Effector CD4-positive, alpha-beta T cell (primary cell): ENCODE data around the gene OR1J2. TPM values are rescaled to one million over a fixed set of nuclear protein-coding genes. Genes with fewer than 3 reads are reported as not detected.
"Not testable (repeated sequence)": the region's sequence is repeated elsewhere in the genome, so short reads cannot be mapped to it uniquely, and the experiment has no call there.

ENCODE experiments used
- DNase-seq: peaks from one replicate; pipeline ENCODE4 v3.0.0-alpha.2; 2020
- total RNA-seq: gene quantifications from one replicate; lab custom pipeline; 2026; lab: John Stamatoyannopoulos, UW

OR1J2 gene
- total RNA-seq, result not detected

DNA sequence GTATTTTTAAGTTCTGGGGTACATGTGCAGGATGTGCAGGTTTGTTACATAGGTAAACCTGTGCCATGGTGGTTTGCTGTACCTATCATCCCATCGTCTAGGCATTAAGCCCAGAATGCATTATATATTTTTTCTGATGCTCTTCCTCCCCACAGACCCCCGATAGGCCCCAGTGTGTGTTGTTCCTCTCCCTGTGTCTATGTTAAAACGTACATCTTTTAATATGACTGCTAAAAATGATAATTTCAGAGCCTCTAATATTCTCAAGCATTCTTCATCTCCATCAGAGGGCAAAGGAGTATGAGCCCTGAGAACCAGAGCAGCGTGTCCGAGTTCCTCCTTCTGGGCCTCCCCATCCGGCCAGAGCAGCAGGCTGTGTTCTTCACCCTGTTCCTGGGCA, at the start of gene OR1J2:
Gene OR1J2, plus strand, starts transcription at position 301 of the 400 bp plus-strand sequence. Its CDS starts 0 bp downstream, at position 301.
- no peak for DNase-seq

- no peak for DNase-seq
Measured at GRCh38 chr9:122463828-122464632, 46.6 kb upstream of the OR1J2 start.

DNA sequence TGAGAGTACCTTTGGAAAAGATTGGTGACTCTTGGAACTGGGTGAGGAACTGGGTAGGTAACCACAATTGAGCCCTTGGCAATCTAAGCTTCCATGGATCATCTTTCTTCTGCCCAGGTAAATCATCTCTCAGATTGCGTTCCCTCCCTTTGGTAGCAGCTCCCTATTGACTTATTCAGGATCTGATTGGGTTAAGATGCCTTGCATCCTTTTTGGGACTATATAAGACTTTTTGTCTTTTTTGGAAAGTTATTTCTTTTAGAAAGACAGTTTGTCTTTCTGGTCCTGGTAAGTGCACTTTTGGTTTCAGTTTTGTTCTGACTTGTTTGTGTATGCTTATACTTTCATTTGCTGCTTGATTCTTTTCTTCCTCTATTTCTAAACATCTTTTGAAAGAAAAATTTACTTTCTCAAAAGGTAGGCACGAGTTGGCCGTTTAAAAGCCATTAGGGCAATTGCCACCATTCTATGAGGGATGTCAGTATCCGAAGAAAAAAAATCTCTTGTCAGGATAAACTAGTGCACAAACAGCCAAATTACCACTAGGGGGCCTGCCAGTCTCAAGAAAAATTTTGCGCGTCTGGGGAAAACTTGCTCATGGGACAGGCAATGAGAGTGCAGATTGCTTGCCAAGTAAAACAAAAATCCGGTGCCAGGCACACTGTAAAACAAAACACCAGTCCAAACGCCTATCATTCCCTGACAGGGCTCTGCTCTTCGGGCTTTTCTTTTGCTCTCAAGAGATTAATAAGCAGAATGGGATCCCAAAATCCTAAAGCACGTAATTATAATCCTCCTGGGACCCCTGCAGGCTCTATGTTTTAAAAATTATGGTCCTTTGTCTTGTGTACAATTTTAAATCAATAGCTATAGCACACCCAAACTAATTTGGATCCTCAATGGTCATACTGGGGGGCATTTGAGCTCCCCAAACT, 45.7 kb upstream of the OR1J2 start:
- peak; percentile 39 for DNase-seq

- DNase-seq, result no peak
Measured at GRCh38 chr9:122466456-122466855, 44.1 kb upstream of the OR1J2 start.

DNA sequence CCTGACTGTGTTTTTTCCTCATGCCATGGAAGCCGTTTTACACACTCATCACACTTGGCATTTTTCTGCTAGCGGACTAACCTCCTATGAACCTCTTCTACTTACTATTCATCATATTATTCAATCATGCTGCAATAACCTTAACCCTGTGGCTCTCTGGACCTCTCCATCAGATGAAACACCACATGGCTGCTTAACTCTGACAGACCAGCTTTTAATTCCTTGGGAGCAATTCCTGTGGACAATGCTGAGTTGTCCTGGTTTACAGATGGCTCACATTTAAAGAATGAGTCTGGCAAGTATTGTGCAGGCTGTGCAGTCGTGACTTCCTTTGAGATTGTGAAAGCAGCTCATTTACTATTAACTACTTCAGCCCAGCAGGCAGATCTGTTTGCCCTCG, 41.9 kb upstream of the OR1J2 start:
- no peak for DNase-seq

DNA sequence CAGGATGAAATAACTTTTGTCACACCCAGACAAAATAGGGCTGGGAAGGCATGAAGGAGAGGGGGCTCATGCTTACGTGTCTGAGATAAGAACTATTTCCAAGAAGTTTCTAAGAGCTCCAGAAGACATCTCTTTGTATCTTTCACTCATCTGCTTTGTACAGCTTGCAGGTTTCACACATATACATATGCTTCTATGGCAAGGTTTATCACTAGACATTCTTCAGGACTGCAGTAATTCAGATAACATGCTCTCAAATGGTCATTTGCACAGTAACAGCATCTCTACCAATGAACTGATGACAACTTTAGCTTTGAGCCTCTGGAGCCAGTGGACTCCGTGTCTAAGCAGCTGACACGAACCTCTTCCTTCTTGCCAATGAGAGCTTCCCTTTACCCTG, 36.0 kb upstream of the OR1J2 start:
- DNase-seq, result no peak

DNA sequence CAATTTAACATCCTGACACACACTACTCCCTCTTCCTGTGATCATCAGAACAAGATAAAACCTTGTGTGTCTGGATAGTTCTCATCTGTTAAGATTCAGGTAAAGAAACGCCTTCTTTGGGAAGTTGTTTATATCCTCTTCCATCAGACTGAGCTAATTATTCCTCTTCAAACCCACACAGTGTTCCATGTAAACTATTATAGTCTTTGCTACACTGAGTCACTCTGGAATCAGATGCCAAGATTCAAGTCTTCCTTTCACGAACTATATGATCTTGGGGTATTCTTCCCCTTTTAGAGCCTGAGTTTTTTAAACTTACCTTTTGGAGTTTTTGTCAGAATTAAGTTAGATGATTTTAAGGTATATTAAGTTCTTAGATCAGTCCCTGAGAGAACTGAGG, 34.9 kb upstream of the OR1J2 start:
- DNase-seq, result no peak

DNA sequence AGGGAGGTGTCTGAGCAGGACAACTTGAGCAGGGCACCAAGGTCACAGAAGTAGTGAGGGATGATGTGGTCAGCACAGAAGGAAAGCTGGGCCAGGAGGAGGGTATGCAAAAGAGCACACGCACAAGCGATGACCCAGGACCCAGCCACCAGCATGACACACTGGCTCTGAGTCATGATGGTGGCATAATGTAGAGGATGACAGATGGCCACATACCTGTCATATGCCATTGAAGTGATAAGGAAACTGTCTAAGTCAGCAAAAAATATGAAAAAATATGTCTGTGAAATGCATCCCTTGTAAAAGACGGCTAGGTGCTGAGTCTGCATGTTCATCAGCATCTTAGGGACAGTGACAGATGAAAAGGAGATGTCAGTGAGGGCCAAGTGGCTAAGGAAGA, 33.3 kb upstream of the OR1J2 start:
- DNase-seq, result no peak

- DNase-seq, result no peak
Measured at GRCh38 chr9:122477826-122478225, 32.8 kb upstream of the OR1J2 start, which contains the start of gene OR1J1. Gene OR1J1, minus strand, starts transcription at chr9:122477926. Its CDS starts 0 bp downstream, at chr9:122477926.

DNA sequence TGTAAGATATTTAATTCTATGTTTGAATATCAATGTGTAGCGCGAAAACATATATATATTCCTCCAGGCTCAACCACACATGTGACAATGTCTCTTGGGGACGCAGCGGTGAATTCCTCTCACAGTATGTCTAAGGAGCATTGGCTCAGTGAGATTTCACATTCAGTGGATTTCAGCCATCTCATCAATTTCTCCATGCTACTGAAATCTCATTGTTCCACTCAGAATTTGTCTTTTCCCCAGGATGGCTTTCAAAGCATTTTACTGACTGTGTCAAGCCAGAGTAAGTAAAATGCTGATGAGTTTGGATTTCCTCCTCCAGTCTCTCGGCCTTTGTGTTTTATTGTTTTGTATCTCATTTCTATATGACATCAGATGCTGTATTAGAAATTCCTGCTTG, 31.5 kb upstream of the OR1J2 start:
- DNase-seq, result no peak

- DNase-seq, result no peak
Measured at GRCh38 chr9:122498883-122499288, 11.7 kb upstream of the OR1J2 start.

- DNase-seq, result no peak
Measured at GRCh38 chr9:122506964-122507363, 3.6 kb upstream of the OR1J2 start.

DNA sequence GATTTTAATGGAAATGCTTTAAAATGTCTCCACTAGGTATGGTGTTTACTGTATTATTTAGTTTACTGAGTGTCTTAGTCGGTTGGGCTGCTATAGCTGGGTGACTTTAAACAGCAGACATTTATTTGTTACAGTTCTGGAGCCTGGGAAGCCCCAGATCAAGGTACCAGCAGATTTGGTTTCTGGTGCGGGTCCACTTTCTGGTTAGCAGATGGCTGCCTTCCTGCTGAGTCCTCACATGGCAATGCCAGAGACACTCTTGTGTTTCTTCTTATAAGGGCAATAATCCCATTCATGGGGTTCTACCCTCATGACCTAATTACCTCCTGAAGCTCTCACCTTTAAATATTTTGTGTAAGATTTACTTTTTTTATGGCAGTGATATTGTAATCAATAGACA, 7.6 kb downstream of the OR1J2 start:
- DNase-seq, result no peak

DNA sequence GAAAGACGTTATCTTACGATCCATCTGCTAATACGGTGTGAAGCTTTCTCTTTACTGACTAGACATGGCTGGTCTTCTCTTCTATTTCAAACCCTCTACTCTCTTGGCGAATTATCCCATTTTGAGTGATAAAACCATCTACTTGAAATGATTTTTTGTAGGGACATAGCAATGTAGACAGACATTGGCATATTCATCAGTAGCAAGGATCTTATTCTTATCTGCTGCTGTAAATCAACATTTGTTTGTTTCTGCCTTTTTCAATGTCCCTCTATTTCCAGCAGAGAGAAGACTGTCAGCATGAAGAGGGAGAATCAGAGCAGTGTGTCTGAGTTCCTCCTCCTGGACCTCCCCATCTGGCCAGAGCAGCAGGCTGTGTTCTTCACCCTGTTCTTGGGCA, 8.2 kb downstream of the OR1J2 start, which contains the start of gene OR1J4:
Gene OR1J4, plus strand, starts transcription at position 301 of the 400 bp plus-strand sequence. Its CDS starts 0 bp downstream, at position 301.
- no peak for DNase-seq

DNA sequence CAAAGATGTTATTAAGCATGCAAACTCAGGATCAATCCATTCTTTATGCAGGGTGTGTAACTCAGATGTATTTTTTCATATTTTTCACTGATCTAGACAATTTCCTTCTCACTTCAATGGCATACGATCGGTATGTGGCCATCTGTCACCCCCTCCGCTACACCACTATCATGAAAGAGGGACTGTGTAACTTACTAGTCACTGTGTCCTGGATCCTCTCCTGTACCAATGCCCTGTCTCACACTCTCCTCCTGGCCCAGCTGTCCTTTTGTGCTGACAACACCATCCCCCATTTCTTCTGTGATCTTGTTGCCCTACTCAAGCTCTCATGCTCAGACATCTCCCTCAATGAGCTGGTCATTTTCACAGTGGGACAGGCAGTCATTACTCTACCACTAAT, 8.8 kb downstream of the OR1J2 start:
- no peak for DNase-seq

GRCh38 chr9:122526602-122527001, 16.0 kb downstream of the OR1J2 start:
- DNase-seq, result no peak

- DNase-seq, result no peak
Measured at GRCh38 chr9:122527193-122527592, 16.6 kb downstream of the OR1J2 start, which contains the start of gene OR1N1. Gene OR1N1, minus strand, starts transcription at chr9:122527293. Its CDS starts 0 bp downstream, at chr9:122527293.

DNA sequence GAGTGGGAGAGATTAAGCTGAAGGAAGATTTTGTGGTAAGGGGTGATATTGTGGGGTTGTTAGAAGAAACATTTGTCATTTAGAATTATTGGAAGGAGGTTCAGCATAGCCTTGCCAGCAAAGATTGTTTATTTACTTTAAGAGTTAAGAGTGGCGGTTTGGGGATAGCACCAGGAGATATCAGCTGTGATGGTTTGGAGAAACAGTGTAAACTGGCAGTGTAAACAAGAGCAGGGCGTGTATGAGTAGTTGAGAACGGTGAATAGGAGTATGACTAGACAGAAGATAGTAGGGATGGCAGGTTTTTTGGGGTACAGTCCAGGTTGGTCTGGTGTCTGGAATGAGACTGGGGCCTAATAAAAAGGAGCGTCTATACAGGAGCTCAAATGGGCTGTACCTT, 20.6 kb downstream of the OR1J2 start:
- DNase-seq, result not testable (repeated sequence)

GRCh38 chr9:122536134-122536533, 25.5 kb downstream of the OR1J2 start:
- no peak for DNase-seq

- DNase-seq, result not testable (repeated sequence)
Measured at GRCh38 chr9:122537066-122537465, 26.5 kb downstream of the OR1J2 start.

GRCh38 chr9:122538757-122539156, 28.2 kb downstream of the OR1J2 start:
- DNase-seq, result no peak

DNA sequence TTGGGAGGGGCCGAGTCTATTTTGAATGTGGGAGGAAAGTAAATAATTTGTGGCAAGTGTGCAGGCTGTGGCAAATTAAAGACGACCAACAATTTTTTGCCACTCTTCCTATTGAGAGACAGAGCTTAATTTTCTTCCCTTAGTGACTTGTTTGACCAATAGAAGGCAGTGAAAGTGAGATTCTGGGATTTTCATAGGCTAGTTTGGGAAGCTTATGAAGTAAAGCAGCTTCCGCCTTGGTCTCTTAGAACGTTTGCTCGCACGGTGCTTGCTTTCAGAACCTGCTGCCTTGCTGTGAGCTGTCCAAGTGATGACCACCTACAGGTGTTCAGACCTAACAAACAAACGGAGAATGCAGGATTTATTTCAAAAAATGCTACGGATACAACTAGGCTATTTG, 35.6 kb downstream of the OR1J2 start:
- no peak for DNase-seq

DNA sequence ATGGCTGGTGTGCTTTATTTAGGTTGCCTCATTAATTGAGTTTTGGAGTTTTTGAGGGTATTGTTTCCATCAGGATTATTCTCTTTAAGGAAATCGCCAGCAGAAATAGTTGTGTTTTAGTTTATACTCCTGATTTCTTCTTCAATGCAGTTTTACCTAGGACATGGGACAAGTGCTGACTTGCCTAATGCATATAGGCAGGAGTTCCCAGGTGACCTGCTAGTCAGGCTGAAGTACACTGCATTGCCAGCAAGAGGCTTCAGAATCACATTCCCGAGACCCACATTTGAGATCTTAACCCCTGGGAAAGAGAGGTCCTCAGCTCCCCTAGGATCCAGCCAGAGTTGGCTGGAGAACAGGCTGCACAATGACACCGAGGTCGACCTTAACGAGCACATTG, 40.8 kb downstream of the OR1J2 start:
- DNase-seq, result no peak
